Neuronal stem cell (in vitro differentiated cells): Measurements from ENCODE around the gene LGR4.

Experiments
- DNase-seq: peaks from one replicate; pipeline ENCODE4 v3.0.0-alpha.2; 2013; ENCODE audit warnings: low spot score
- H2AFZ ChIP-seq: one replicate; pipeline ENCODE4 v1.6.1; 2013; ENCODE audit warnings: mild to moderate bottlenecking, low read length, inconsistent platforms
- H2AK5ac ChIP-seq: 2 replicates; pipeline ENCODE4 v1.6.1; 2013; ENCODE audit warnings: low read depth, mild to moderate bottlenecking, inconsistent platforms, low read length, moderate library complexity, mixed read lengths
- H2BK120ac ChIP-seq: 2 replicates; pipeline ENCODE4 v1.6.1; 2013; ENCODE audit warnings: low read depth, mild to moderate bottlenecking, inconsistent platforms, low read length, moderate library complexity, mixed read lengths
- H2BK12ac ChIP-seq: one replicate; pipeline ENCODE4 v1.6.1; 2013; ENCODE audit warnings: low read length, inconsistent platforms
- H2BK15ac ChIP-seq: 2 replicates; pipeline ENCODE4 v1.6.1; 2013; ENCODE audit warnings: mild to moderate bottlenecking, low read length, inconsistent platforms, mixed read lengths
- H2BK5ac ChIP-seq: one replicate; pipeline ENCODE4 v1.6.1; 2013; ENCODE audit warnings: inconsistent platforms, mild to moderate bottlenecking, low read length, moderate library complexity
- H3K14ac ChIP-seq: one replicate; pipeline ENCODE4 v1.6.1; 2013; ENCODE audit warnings: low read length, inconsistent platforms
- H3K18ac ChIP-seq: 2 replicates; pipeline ENCODE4 v1.6.1; 2013; ENCODE audit warnings: low read length, inconsistent platforms
- H3K23ac ChIP-seq: 2 replicates; pipeline ENCODE4 v1.6.1; 2013; ENCODE audit warnings: low read depth, mild to moderate bottlenecking, mixed read lengths, low read length, inconsistent platforms; ENCODE audit not compliant: poor library complexity
- H3K27ac ChIP-seq: replicated peaks from 3 replicates; pipeline ENCODE4 v1.5.1; 2013; ENCODE audit warnings: low read length, inconsistent platforms
- H3K27me3 ChIP-seq, 3 experiments: 2 replicates each; pipeline ENCODE4 v1.6.1; 2013; ENCODE audit warnings: low read length in 3 of 3, mild to moderate bottlenecking in 2 of 3, inconsistent platforms in 1 of 3, low read depth in 1 of 3, mixed read lengths in 1 of 3, moderate library complexity in 1 of 3; ENCODE audit not compliant: control insufficient read depth in 3 of 3, insufficient read depth in 3 of 3
- H3K36me3 ChIP-seq, 2 donors: replicated peaks in 1 of 2; 2 replicates each; pipeline ENCODE4 v1.6.1; 2013; ENCODE audit warnings: low read length in 2 of 2; ENCODE audit not compliant: control insufficient read depth in 2 of 2, insufficient read depth in 2 of 2
- H3K4ac ChIP-seq: 2 replicates; pipeline ENCODE4 v1.6.1; 2013; ENCODE audit warnings: inconsistent platforms, mild to moderate bottlenecking, low read length, moderate library complexity
- H3K4me1 ChIP-seq, 2 donors: 1 replicate in 1 of 2; 2 replicates in 1 of 2; pipeline ENCODE4 v1.6.1; 2013; ENCODE audit warnings: low read length in 2 of 2, low read depth in 1 of 2; ENCODE audit not compliant: control insufficient read depth in 2 of 2, insufficient read depth in 1 of 2
- H3K4me2 ChIP-seq: one replicate; pipeline ENCODE4 v1.6.1; 2013; ENCODE audit warnings: mild to moderate bottlenecking, low read length, inconsistent platforms; ENCODE audit not compliant: insufficient read depth, poor library complexity, severe bottlenecking
- H3K4me3 ChIP-seq, 2 donors: 2 replicates each; pipeline ENCODE4 v1.5.1; 2013; ENCODE audit warnings: low read length in 2 of 2, mild to moderate bottlenecking in 2 of 2, inconsistent platforms in 1 of 2, moderate library complexity in 1 of 2
- H3K79me1 ChIP-seq: one replicate; pipeline ENCODE4 v1.6.1; 2013; ENCODE audit warnings: low read depth, mild to moderate bottlenecking, inconsistent platforms, low read length, moderate library complexity
- H3K9ac ChIP-seq: one replicate; pipeline ENCODE4 v1.6.1; 2013; ENCODE audit warnings: mild to moderate bottlenecking, low read depth, low read length, inconsistent platforms; ENCODE audit not compliant: poor library complexity
- H3K9me3 ChIP-seq, 2 donors: replicated peaks in 1 of 2; 2 replicates each; pipeline versions ENCODE3 to v1.6.1; 2013; ENCODE audit warnings: low read length in 2 of 2, mild to moderate bottlenecking in 2 of 2, inconsistent platforms in 1 of 2, low read depth in 1 of 2, mixed read lengths in 1 of 2, moderate library complexity in 1 of 2; ENCODE audit not compliant: control insufficient read depth in 2 of 2, insufficient read depth in 1 of 2
- H4K8ac ChIP-seq: one replicate; pipeline ENCODE4 v1.6.1; 2013; ENCODE audit warnings: low read depth, mild to moderate bottlenecking, inconsistent platforms, low read length, moderate library complexity
- H4K91ac ChIP-seq: one replicate; pipeline ENCODE4 v1.6.1; 2013; ENCODE audit warnings: low read length, low read depth, mild to moderate bottlenecking, inconsistent platforms; ENCODE audit not compliant: poor library complexity
- WGBS, 2 donors: extraction: QIAGEN DNeasy Blood & Tissue Kit; methylation state at CpG; one replicate each; pipeline ENCODE4 v1.1.7; 2013; ENCODE audit warnings: missing lambda C conversion rate in 2 of 2, mixed read lengths in 1 of 2; ENCODE audit not compliant: insufficient read length in 2 of 2, insufficient replicate concordance in 1 of 2; ENCODE audit errors: extremely low coverage in 2 of 2; 5-methylcytosine and 5-hydroxymethylcytosine counted together

The LGR4 gene

DNA sequence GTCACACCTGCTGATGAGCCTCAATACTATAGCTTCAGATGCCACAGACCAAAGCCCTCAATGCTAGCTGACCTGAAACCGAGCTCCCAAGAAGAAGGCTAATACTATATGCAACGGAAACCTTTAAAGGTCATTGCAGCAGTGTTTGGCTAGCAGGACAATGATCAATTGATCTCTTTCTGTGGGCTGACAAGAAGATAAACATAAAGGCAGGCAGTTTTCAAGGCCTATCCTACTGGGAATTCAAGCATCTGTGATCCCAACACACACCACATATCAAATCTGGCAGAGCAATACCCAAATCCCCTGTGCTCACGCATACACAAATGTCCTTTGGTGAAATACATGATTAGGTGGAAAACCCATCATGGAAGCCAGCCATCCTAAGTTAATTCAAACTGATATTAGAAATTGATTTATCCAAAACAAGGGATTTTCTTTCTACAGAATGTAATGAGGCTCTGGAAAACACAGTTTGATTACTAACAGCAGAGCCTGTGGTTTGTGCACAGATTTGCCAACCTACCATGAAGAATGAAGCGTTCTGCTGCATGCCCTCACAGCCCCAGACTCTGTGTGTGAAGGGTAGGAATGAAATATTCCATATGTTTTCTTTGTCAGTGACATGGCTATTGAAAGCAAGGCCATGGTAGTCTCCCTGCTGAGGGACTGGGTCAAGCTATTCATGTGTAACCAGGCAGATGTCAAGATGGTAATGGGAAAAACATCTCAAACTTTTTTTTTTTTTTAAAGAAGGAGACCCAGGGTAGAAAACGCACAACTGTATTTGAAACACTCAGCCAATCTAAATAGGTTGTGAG is 12.2 kb downstream of the LGR4 start:
- no peak overlapping the region for H3K4me3 ChIP-seq
- no peak overlapping the region for H2BK12ac ChIP-seq
- H3K9ac ChIP-seq, result no peak overlapping the region
- no peak overlapping the region for H2BK5ac ChIP-seq
- H4K91ac ChIP-seq, result no peak overlapping the region
- peaks cover 17 to 46% of the 10 kb centered on the region in 2 donors for H3K4me1 ChIP-seq
- no peak overlapping the region for H2AFZ ChIP-seq
- H3K18ac ChIP-seq, result no peak overlapping the region
- H2AK5ac ChIP-seq, result no peak overlapping the region
- H4K8ac ChIP-seq, result no peak overlapping the region
- H3K9me3 ChIP-seq, result no peaks in the 10 kb centered on the region
- H3K23ac ChIP-seq, result no peak overlapping the region
- peaks cover 0 to 6% of the 10 kb centered on the region in 2 donors for H3K36me3 ChIP-seq
- H3K4ac ChIP-seq, result no peak overlapping the region
- no peaks in the 10 kb centered on the region for H3K27me3 ChIP-seq
- no CpG with 5 or more reads among the region's 5 CpGs for WGBS, 2 donors
- peak overlapping the region; percentile 51 for H3K27ac ChIP-seq
- H3K4me2 ChIP-seq, result no peak overlapping the region
- DNase-seq, result no peak
- no peak overlapping the region for H2BK15ac ChIP-seq
- no peak overlapping the region for H3K14ac ChIP-seq
- no peak overlapping the region for H2BK120ac ChIP-seq
- H3K79me1 ChIP-seq, result no peaks in the 10 kb centered on the region

DNA sequence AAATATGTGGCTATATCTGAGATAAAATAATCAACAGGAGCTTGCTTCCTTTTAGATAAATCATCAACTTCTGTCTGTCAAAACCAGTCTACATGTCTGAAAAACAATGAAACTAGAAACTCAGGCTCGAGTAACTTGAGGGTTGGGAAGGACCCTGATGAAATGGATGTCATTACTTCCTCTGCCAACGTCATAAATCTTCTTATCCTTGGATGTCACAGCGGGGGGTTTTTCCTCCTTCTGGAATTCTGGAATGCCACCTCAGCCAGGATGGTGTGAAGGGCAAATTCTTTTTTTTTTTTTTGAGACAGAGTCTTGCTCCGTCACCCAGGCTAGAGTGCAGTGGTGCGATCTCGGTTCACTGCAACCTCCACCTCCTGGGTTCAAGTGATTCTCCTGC is 13.4 kb downstream of the LGR4 start:
- WGBS, 2 donors, result no CpG with 5 or more reads among the region's 6 CpGs
- DNase-seq, result no peak
- no peak overlapping the region for H2BK5ac ChIP-seq
- no peak overlapping the region for H4K8ac ChIP-seq
- H3K23ac ChIP-seq, result no peak overlapping the region
- H2AK5ac ChIP-seq, result no peak overlapping the region
- no peak overlapping the region for H4K91ac ChIP-seq
- no peak overlapping the region for H3K27ac ChIP-seq
- no peak overlapping the region for H3K4ac ChIP-seq
- H3K36me3 ChIP-seq, result peaks cover 0 to 6% of the 10 kb centered on the region in 2 donors
- no peak overlapping the region for H3K4me2 ChIP-seq
- H3K4me3 ChIP-seq, result no peak overlapping the region
- no peak overlapping the region for H2BK15ac ChIP-seq
- H3K4me1 ChIP-seq, result peaks cover 14 to 35% of the 10 kb centered on the region in 2 donors
- no peak overlapping the region for H3K9ac ChIP-seq
- H3K79me1 ChIP-seq, result no peaks in the 10 kb centered on the region
- H2BK12ac ChIP-seq, result no peak overlapping the region
- no peak overlapping the region for H2AFZ ChIP-seq
- H3K27me3 ChIP-seq, result no peaks in the 10 kb centered on the region
- H3K18ac ChIP-seq, result no peak overlapping the region
- H2BK120ac ChIP-seq, result no peak overlapping the region
- H3K9me3 ChIP-seq, result no peaks in the 10 kb centered on the region
- no peak overlapping the region for H3K14ac ChIP-seq

GRCh38 chr11:27458182-27458581 is 14.4 kb downstream of the LGR4 start:
- H3K79me1 ChIP-seq, result no peaks in the 10 kb centered on the region
- H2BK120ac ChIP-seq, result no peak overlapping the region
- DNase-seq, result no peak
- no peak overlapping the region for H4K91ac ChIP-seq
- H3K36me3 ChIP-seq, result peaks cover 0 to 6% of the 10 kb centered on the region in 2 donors
- H3K27ac ChIP-seq, result no peak overlapping the region
- no peak overlapping the region for H3K14ac ChIP-seq
- WGBS, 2 donors, result no CpG with 5 or more reads among the region's 2 CpGs
- no peak overlapping the region for H4K8ac ChIP-seq
- H3K9me3 ChIP-seq, result peaks cover 0 to 5% of the 10 kb centered on the region in 2 donors
- no peak overlapping the region for H3K4me2 ChIP-seq
- no peaks in the 10 kb centered on the region for H3K27me3 ChIP-seq
- peaks cover 13 to 32% of the 10 kb centered on the region in 2 donors for H3K4me1 ChIP-seq
- no peak overlapping the region for H3K18ac ChIP-seq
- no peak overlapping the region for H2AFZ ChIP-seq
- no peak overlapping the region for H2AK5ac ChIP-seq
- H2BK5ac ChIP-seq, result no peak overlapping the region
- no peak overlapping the region for H2BK12ac ChIP-seq
- H3K4ac ChIP-seq, result no peak overlapping the region
- H3K9ac ChIP-seq, result no peak overlapping the region
- no peak overlapping the region for H2BK15ac ChIP-seq
- H3K23ac ChIP-seq, result no peak overlapping the region
- H3K4me3 ChIP-seq, result no peak overlapping the region

DNA sequence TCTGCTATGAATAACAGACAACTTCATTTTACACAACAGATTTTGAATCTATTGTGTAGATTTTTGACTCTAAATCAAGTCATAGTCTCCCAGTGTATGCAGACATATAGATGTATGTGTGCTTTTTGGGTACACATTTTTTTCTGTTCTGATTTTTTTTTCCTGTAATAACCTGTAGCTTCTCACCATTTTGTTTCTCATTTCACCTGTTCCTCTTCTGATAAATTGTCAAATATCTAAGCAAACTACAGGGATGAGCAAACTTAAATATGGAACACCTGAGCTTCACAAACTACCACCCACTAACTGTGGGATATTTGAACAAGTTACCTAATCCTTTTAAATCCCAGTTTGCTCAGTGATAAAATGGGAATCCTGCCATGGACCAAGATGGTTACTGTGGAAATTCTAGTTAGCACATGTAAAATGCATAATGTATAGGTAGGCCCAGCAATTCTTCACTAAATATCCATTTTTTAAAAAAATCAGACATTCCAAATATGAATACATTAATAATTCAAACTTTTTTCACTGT is 15.7 kb downstream of the LGR4 start:
- Histone ChIP-seq H3K36me3 (no peaks in the 10 kb centered on the region), H2AK5ac (no peak overlapping the region), H3K27ac (no peak overlapping the region), H4K8ac (no peak overlapping the region), H3K14ac (no peak overlapping the region), H3K27me3 (no peaks in the 10 kb centered on the region), H3K79me1 (no peaks in the 10 kb centered on the region), H3K4ac (no peak overlapping the region), H3K9ac (no peak overlapping the region), H3K4me1 (peaks cover 12 to 24% of the 10 kb centered on the region in 2 donors), H2BK120ac (no peak overlapping the region), H2BK15ac (no peak overlapping the region), H3K4me3 (no peak overlapping the region), H3K18ac (no peak overlapping the region), H2BK5ac (no peak overlapping the region), H3K4me2 (no peak overlapping the region), H2BK12ac (no peak overlapping the region), H4K91ac (no peak overlapping the region), H3K23ac (no peak overlapping the region), H3K9me3 (peaks cover 0 to 5% of the 10 kb centered on the region in 2 donors), H2AFZ (no peak overlapping the region)
- DNase-seq, result no peak
